TTC549 (cell line): ENCODE results near the gene RIPPLY3.

Source experiments
- FAIRE-seq: peaks from 2 replicates; lab custom pipeline; 2012; peaks lifted over from hg19 to GRCh38; lab: Jason Lieb, UNC

Gene RIPPLY3

GRCh38 chr21:37061926-37062592, 55.6 kb downstream of the RIPPLY3 start:
- no peak for FAIRE-seq

DNA sequence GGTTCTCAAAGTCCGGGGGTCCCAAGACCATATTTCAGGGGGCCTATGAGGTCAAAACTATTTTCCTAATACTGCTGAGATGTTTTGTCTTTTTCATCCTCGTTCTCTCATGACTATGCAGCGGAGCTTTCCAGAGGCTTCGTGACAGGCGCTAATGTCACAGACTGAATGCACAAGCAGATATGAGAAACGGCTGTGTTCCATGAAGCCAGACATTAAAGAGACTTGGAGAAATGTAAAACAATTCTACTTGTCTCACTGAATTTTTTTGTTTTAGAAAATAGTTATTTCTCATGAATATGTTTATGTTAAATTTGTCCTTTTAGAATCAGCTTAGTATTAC, 56.1 kb downstream of the RIPPLY3 start:
- FAIRE-seq, result no peak

GRCh38 chr21:37063433-37063832, 56.9 kb downstream of the RIPPLY3 start:
- FAIRE-seq, result no peak

- no peak for FAIRE-seq
Measured at GRCh38 chr21:37064841-37065240, 58.3 kb downstream of the RIPPLY3 start.

- FAIRE-seq, result no peak
Measured at GRCh38 chr21:37065561-37066177, 59.2 kb downstream of the RIPPLY3 start.
